Measurements from ENCODE around the gene GIT2. TPM values are rescaled to one million over a fixed set of nuclear protein-coding genes. Genes with fewer than 3 reads are reported as not detected.
"Not testable (repeated sequence)": the region's sequence is repeated elsewhere in the genome, so short reads cannot be mapped to it uniquely, and the experiment has no call there.

GIT2 gene
- total RNA-seq, 1 donor from 2014 or later = 34.2 TPM

GRCh38 chr12:110006115-110006514 lies 9.9 kb upstream of the GIT2 start:
- no peak for DNase-seq (ENCODE audit: low read depth)

- DNase-seq (ENCODE audit: low read depth) = no peak
Measured at GRCh38 chr12:110005319-110005973, 9.3 kb upstream of the GIT2 start.

GRCh38 chr12:110004598-110004997 lies 8.4 kb upstream of the GIT2 start:
- no peak for DNase-seq (ENCODE audit: low read depth)

GRCh38 chr12:110002676-110003515 lies 6.7 kb upstream of the GIT2 start:
- DNase-seq (ENCODE audit: low read depth) = no peak

- no peak for DNase-seq (ENCODE audit: low read depth)
Measured at GRCh38 chr12:110001596-110001995, 5.4 kb upstream of the GIT2 start.

GRCh38 chr12:109999983-110000505 lies 3.9 kb upstream of the GIT2 start:
- peak; percentile 41 for DNase-seq (ENCODE audit: low read depth)

- DNase-seq (ENCODE audit: low read depth) = no peak
Measured at GRCh38 chr12:109999649-109999971, 3.4 kb upstream of the GIT2 start.

- peak; percentile 97 for DNase-seq (ENCODE audit: low read depth)
Measured at GRCh38 chr12:109998904-109999648, 2.9 kb upstream of the GIT2 start, which contains the start of gene ANKRD13A. Gene ANKRD13A, plus strand, starts transcription at chr12:109999430. Its CDS starts 259 bp downstream, at chr12:109999689.

- DNase-seq (ENCODE audit: low read depth) = peak; percentile 80
Measured at GRCh38 chr12:109998241-109998903, 2.2 kb upstream of the GIT2 start.

GRCh38 chr12:109997393-109997792 lies 1.2 kb upstream of the GIT2 start:
- DNase-seq (ENCODE audit: low read depth) = no peak

- no peak for DNase-seq (ENCODE audit: low read depth)
Measured at GRCh38 chr12:109996483-109996853, 300 bp upstream of the GIT2 start.

- DNase-seq (ENCODE audit: low read depth) = peak; percentile 24
Measured at GRCh38 chr12:109995361-109995685, 845 bp downstream of the GIT2 start.

GRCh38 chr12:109994401-109995175 lies 1.6 kb downstream of the GIT2 start:
- DNase-seq (ENCODE audit: low read depth) = no peak

- no peak for DNase-seq (ENCODE audit: low read depth)
Measured at GRCh38 chr12:109993091-109993490, 3.1 kb downstream of the GIT2 start.

- no peak for DNase-seq (ENCODE audit: low read depth)
Measured at GRCh38 chr12:109991586-109991985, 4.6 kb downstream of the GIT2 start.

GRCh38 chr12:109989380-109989779 lies 6.8 kb downstream of the GIT2 start:
- peak; percentile 55 for DNase-seq (ENCODE audit: low read depth)

GRCh38 chr12:109988903-109989302 lies 7.3 kb downstream of the GIT2 start:
- no peak for DNase-seq (ENCODE audit: low read depth)

- no peak for DNase-seq (ENCODE audit: low read depth)
Measured at GRCh38 chr12:109988274-109988673, 7.9 kb downstream of the GIT2 start.

GRCh38 chr12:109987615-109988014 lies 8.6 kb downstream of the GIT2 start:
- DNase-seq (ENCODE audit: low read depth) = no peak

GRCh38 chr12:109986236-109986635 lies 9.9 kb downstream of the GIT2 start:
- DNase-seq (ENCODE audit: low read depth) = not testable (repeated sequence)
